Astrocyte (in vitro differentiated cells and primary cell): ENCODE results near the gene SBNO2. TPM values are rescaled to one million over a fixed set of nuclear protein-coding genes. Genes with fewer than 3 reads are reported as not detected.
A peak's percentile ranks its signal among the peaks of the same experiment; 100 is the strongest.

Source experiments
- DNase-seq: peaks from one replicate; pipeline ENCODE4 v3.0.0-alpha.2; 2010; ENCODE audit warnings: low read depth
- FAIRE-seq: peaks from 2 replicates; lab custom pipeline; 2011; peaks lifted over from hg19 to GRCh38; lab: Jason Lieb, UNC
- H2AFZ ChIP-seq: 2 replicates; pipeline ENCODE4 v1.6.0; 2012; ENCODE audit warnings: low read depth, low read length, inconsistent platforms
- H3K27ac ChIP-seq: 2 replicates; pipeline ENCODE4 v1.5.1; 2011; ENCODE audit warnings: low read depth, low read length, inconsistent platforms
- H3K27me3 ChIP-seq: 2 replicates; pipeline ENCODE4 v1.6.0; 2011; ENCODE audit warnings: low read length, inconsistent platforms; ENCODE audit not compliant: insufficient read depth
- H3K36me3 ChIP-seq: 2 replicates; pipeline ENCODE4 v1.5.1; 2011; ENCODE audit warnings: low read length, inconsistent platforms; ENCODE audit not compliant: insufficient read depth
- H3K4me1 ChIP-seq: 2 replicates; pipeline ENCODE4 v1.5.1; 2011; ENCODE audit warnings: low read length, inconsistent platforms; ENCODE audit not compliant: insufficient read depth
- H3K4me2 ChIP-seq: 2 replicates; pipeline ENCODE4 v1.6.0; 2012; ENCODE audit warnings: low read length, inconsistent platforms
- H3K4me3 ChIP-seq: 2 replicates; pipeline ENCODE4 v1.5.1; 2011; ENCODE audit warnings: low read depth, mild to moderate bottlenecking, low read length, inconsistent platforms; ENCODE audit not compliant: insufficient read depth
- H3K79me2 ChIP-seq: 2 replicates; pipeline ENCODE4 v1.6.0; 2012; ENCODE audit warnings: mild to moderate bottlenecking, low read length, inconsistent platforms; ENCODE audit not compliant: insufficient read depth
- H3K9ac ChIP-seq: 2 replicates; pipeline ENCODE4 v1.6.0; 2012; ENCODE audit warnings: mild to moderate bottlenecking, low read length, inconsistent platforms
- H3K9me3 ChIP-seq: 2 replicates; pipeline ENCODE4 v1.5.1; 2012; ENCODE audit warnings: low read depth, mild to moderate bottlenecking, low read length, inconsistent platforms; ENCODE audit not compliant: insufficient read depth
- H4K20me1 ChIP-seq: 2 replicates; pipeline ENCODE4 v1.6.0; 2012; ENCODE audit warnings: low read length, inconsistent platforms; ENCODE audit not compliant: insufficient read depth
- H3K27ac Mint-ChIP-seq: one replicate; pipeline ENCODE4 v1.8.0; 2021; ENCODE audit warnings: mild to moderate bottlenecking, mixed read lengths; ENCODE audit not compliant: unreplicated experiment
- H3K27me3 Mint-ChIP-seq: one replicate; pipeline ENCODE4 v1.8.0; 2021; ENCODE audit warnings: low read depth, mixed read lengths; ENCODE audit not compliant: unreplicated experiment
- H3K36me3 Mint-ChIP-seq: one replicate; pipeline ENCODE4 v1.8.0; 2021; ENCODE audit warnings: low read depth, mixed read lengths; ENCODE audit not compliant: unreplicated experiment
- H3K4me1 Mint-ChIP-seq: one replicate; pipeline ENCODE4 v1.8.0; 2021; ENCODE audit warnings: low read depth, mixed read lengths; ENCODE audit not compliant: unreplicated experiment
- H3K4me3 Mint-ChIP-seq: one replicate; pipeline ENCODE4 v1.8.0; 2021; ENCODE audit warnings: mild to moderate bottlenecking, moderate library complexity, mixed read lengths; ENCODE audit not compliant: unreplicated experiment
- H3K9me3 Mint-ChIP-seq: one replicate; pipeline ENCODE4 v1.8.0; 2021; ENCODE audit warnings: mild to moderate bottlenecking, mixed read lengths; ENCODE audit not compliant: unreplicated experiment
- EZH2 ChIP-seq: IDR thresholded peaks from 2 replicates; pipeline ENCODE4 v1.6.1; 2012; ENCODE audit warnings: mild to moderate bottlenecking, low read length, inconsistent platforms; ENCODE audit not compliant: insufficient read depth
- total RNA-seq: library from RNA; stranded (reverse); gene quantifications from 2 replicates; pipeline ENCODE4 v1.2.1, GENCODE V29; 2021
- TF ChIP-seq, protein P1 (sequence below): IDR thresholded peaks from 2 replicates; pipeline ENCODE4 v1.5.1; 2011; ENCODE audit warnings: low read depth, mild to moderate bottlenecking, inconsistent platforms, low read length, moderate library complexity; ENCODE audit not compliant: insufficient read depth

Gene SBNO2
- total RNA-seq, 1 donor from 2014 or later, result 39.3 TPM

DNA sequence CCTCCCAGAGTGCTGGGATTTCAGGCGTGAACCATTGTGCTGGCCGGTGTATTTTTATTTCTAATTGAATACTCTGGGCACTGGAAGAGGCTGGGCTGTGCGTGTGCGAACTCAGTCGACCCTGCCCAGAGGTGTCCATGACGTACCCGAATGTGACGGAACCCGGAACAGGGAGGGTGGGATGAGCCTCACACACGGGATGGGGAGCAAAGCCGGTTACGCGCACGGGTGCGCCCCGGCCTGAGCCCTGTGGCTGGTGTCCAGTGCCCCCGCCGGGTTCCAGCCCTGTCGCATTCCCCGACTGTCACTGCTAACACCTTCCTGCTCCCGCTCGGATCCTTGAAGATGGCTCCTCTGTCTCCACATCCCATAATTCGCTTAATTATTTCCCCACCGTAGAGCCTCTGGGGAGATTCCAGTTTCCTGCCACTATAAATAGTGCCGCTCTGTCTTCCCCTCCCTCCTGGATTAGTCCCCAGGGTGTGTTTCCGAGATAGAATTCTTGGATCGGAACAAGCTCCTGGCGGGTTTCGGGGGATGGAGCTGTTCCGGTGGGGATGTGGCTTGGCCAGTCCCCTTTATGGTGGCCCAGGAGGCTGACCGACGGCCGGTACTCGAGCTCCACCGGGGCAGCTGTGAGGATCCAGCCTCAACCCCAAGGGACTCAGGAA, 22.0 kb downstream of the SBNO2 start:
- Histone ChIP-seq H3K27me3 (no peaks in the 10 kb centered on the region), H3K27ac (no peak overlapping the region), H3K9me3 (no peaks in the 10 kb centered on the region), H3K4me2 (no peak overlapping the region), H4K20me1 (peaks cover 45% of the 10 kb centered on the region), H2AFZ (no peak overlapping the region), H3K79me2 (peaks cover 21% of the 10 kb centered on the region), H3K36me3 (no peaks in the 10 kb centered on the region), H3K4me1 (peaks cover 11% of the 10 kb centered on the region), H3K9ac (no peak overlapping the region), H3K4me3 (no peak overlapping the region)
- DNase-seq (no peak), FAIRE-seq (no peak)
- H3K4me1 Mint-ChIP-seq, result no peaks in the 10 kb centered on the region
- no peak overlapping the region for H3K4me3 Mint-ChIP-seq
- peak overlapping the region; percentile 34 for H3K27ac Mint-ChIP-seq
- TF ChIP-seq EZH2, result no peak
- TF ChIP-seq, protein P1, sequence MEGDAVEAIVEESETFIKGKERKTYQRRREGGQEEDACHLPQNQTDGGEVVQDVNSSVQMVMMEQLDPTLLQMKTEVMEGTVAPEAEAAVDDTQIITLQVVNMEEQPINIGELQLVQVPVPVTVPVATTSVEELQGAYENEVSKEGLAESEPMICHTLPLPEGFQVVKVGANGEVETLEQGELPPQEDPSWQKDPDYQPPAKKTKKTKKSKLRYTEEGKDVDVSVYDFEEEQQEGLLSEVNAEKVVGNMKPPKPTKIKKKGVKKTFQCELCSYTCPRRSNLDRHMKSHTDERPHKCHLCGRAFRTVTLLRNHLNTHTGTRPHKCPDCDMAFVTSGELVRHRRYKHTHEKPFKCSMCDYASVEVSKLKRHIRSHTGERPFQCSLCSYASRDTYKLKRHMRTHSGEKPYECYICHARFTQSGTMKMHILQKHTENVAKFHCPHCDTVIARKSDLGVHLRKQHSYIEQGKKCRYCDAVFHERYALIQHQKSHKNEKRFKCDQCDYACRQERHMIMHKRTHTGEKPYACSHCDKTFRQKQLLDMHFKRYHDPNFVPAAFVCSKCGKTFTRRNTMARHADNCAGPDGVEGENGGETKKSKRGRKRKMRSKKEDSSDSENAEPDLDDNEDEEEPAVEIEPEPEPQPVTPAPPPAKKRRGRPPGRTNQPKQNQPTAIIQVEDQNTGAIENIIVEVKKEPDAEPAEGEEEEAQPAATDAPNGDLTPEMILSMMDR, result no peak
- H3K27me3 Mint-ChIP-seq, result no peaks in the 10 kb centered on the region
- H3K9me3 Mint-ChIP-seq, result no peaks in the 10 kb centered on the region
- peaks cover 2% of the 10 kb centered on the region for H3K36me3 Mint-ChIP-seq

DNA sequence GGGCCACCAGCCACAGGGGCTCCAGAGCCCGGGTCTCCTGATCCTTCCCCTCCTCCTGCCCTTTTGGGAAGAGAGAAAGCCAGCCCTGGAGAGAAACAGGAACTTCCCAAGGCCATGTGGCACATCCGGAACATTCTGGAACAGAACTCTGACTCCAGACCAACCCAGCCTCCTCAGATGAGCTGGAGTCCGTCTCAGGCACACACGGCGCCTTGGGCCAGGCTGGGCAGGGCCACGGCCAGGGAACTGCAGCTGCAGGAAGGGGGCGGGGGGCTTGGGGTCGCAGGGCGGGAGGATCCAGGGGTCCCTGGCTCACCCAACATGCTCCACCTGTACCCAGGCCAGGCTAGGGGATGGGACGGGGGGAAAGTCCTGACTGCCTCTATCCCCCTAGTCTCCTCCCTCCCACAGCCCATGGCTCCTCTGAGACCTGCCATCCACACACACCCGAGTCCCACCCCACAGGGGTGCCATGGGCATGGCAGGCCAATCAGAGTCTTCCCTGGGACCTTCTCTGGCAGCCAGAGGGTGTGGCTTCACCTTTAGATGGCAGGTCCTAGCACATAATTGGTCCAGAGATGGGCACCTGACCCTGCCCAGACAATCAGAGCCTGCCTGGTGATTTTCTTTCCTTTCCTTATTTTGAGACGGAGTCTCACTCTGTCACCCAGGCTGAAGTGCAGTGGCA, 22.9 kb downstream of the SBNO2 start:
- Mint-ChIP-seq H3K4me3 (no peak overlapping the region), H3K9me3 (no peaks in the 10 kb centered on the region), H3K27me3 (no peaks in the 10 kb centered on the region), H3K36me3 (peaks cover 2% of the 10 kb centered on the region), H3K4me1 (no peaks in the 10 kb centered on the region), H3K27ac (no peak overlapping the region)
- Histone ChIP-seq H3K4me3 (no peak overlapping the region), H3K27me3 (no peaks in the 10 kb centered on the region), H3K4me2 (no peak overlapping the region), H2AFZ (no peak overlapping the region), H3K9me3 (no peaks in the 10 kb centered on the region), H3K4me1 (peaks cover 11% of the 10 kb centered on the region), H3K36me3 (no peaks in the 10 kb centered on the region), H3K79me2 (peaks cover 15% of the 10 kb centered on the region), H3K9ac (no peak overlapping the region), H4K20me1 (peaks cover 38% of the 10 kb centered on the region), H3K27ac (no peak overlapping the region)
- no peak for DNase-seq
- no peak for TF ChIP-seq EZH2
- TF ChIP-seq, protein P1, result no peak
- FAIRE-seq, result no peak
